Measurements from ENCODE around the gene NRXN3. TPM values are rescaled to one million over a fixed set of nuclear protein-coding genes. Genes with fewer than 3 reads are reported as not detected.

The NRXN3 gene
- total and polyA plus RNA-seq, 2 of the 4 experiments (the other 2 are of a cell fraction), result 4.8 to 25.1 TPM

DNA sequence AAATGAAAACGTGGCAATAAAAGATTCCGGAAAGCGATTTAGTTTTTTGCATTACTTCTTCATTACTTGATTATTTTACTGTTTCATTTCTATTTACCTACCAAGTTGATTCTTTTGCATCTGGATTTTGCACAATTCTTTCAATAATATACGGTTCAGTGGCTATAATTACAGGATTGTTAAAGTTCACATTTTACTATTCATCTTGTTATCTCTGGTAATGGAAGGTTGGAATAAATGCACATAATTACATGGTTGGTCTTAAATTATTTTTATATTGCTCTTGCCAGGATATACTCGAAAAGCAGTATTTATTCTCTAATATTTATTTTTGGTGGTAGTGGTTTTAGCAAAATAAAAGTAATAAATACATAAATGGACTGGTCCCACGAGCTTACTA, 1203.3 kb downstream of the NRXN3 start (continued):
- TF ChIP-seq, protein P1, sequence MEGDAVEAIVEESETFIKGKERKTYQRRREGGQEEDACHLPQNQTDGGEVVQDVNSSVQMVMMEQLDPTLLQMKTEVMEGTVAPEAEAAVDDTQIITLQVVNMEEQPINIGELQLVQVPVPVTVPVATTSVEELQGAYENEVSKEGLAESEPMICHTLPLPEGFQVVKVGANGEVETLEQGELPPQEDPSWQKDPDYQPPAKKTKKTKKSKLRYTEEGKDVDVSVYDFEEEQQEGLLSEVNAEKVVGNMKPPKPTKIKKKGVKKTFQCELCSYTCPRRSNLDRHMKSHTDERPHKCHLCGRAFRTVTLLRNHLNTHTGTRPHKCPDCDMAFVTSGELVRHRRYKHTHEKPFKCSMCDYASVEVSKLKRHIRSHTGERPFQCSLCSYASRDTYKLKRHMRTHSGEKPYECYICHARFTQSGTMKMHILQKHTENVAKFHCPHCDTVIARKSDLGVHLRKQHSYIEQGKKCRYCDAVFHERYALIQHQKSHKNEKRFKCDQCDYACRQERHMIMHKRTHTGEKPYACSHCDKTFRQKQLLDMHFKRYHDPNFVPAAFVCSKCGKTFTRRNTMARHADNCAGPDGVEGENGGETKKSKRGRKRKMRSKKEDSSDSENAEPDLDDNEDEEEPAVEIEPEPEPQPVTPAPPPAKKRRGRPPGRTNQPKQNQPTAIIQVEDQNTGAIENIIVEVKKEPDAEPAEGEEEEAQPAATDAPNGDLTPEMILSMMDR (conservative IDR thresholded peaks at IDR 0.05; ENCODE audit: low read depth, low read length), result no peak
- TF ChIP-seq POLR2A (IDR thresholded peaks at IDR 0.05; ENCODE audit: low read depth, low read length) (no peak), CHD1 (IDR thresholded peaks at IDR 0.05; ENCODE audit: low read depth, low read length) (no peak), CEBPB (IDR thresholded peaks at IDR 0.05; ENCODE audit: low read depth, low read length) (no peak)

DNA sequence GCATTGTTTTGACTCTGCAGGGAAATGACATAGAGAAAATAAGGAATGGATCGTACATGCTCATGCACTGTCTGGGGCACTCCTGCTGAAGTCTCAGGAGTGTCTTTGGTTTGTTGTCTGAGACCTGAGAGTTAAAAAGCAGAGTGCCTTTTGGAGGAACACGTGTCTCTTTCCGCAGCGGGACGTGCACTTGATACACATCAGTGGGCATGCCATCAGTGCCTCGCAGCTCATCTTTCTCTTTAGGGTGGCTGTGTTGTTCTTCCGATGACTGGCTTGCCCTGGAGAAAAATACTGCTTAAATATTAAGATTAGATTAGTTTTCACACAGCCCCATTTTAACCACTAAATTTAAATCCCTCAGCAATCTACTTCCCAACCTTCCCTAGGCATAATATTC, 1205.2 kb downstream of the NRXN3 start:
- WGBS, 2 experiments (ENCODE audit: extremely low coverage in 2 of 2, insufficient read length in 1 of 2), result no CpG with 5 or more reads among the region's 7 CpGs
- DNase-seq, result no peak
- H3K27me3 ChIP-seq (ENCODE audit: control insufficient read depth, insufficient read depth, low read length), result no peaks in the 10 kb centered on the region
- H4K5ac ChIP-seq (ENCODE audit: low read depth, low read length), result no peak overlapping the region
- H2BK15ac ChIP-seq (ENCODE audit: low read depth, low read length), result no peak overlapping the region
- peaks cover 0 to 2% of the 10 kb centered on the region in 2 experiments; a peak in 1 of 4 replicates for H3K79me1 ChIP-seq (ENCODE audit: low read depth in 1 of 2, low read length in 2 of 2)
- no peaks in the 10 kb centered on the region for H4K20me1 ChIP-seq (ENCODE audit: insufficient read depth, low read length)
- H3K4me3 ChIP-seq (ENCODE audit: insufficient read depth, low read depth, low read length), result no peak overlapping the region
- BruUV-seq (replicated peaks), result no TSS peak
- H3K9me1 ChIP-seq (ENCODE audit: insufficient read depth, low read length), result 0 out of 2 replicates have a peak, but pooled peaks cover 3% of the 10 kb centered on the region
- H3K27ac ChIP-seq (ENCODE audit: insufficient read depth, low read length), result no peak overlapping the region
- no peak overlapping the region for H3K14ac ChIP-seq (replicated peaks; ENCODE audit: low read depth, low read length)
- no peaks in the 10 kb centered on the region for H3K4me1 ChIP-seq (ENCODE audit: control insufficient read depth, insufficient read depth, low read length)
- no peak overlapping the region for H3K18ac ChIP-seq (ENCODE audit: low read depth, low read length)
- no peak overlapping the region for H2AFZ ChIP-seq (replicated peaks; ENCODE audit: low read length, poor library complexity)
- no peaks in the 10 kb centered on the region for H3K9me3 ChIP-seq (ENCODE audit: control insufficient read depth, insufficient read depth, low read length)
- POLR2A ChIA-PET (ENCODE audit: unreplicated experiment), result no interaction called here
- no peak overlapping the region for H2AK9ac ChIP-seq (replicated peaks; ENCODE audit: low read depth, low read length, poor library complexity)
- dilution Hi-C loops (cut with HindIII; ENCODE audit: low sequenced_read_pairs, unreplicated experiment) (no loop called here), intact Hi-C loops (cut with micrococcal nuclease) (no loop called here), in situ Hi-C loops (cut with MboI; ENCODE audit: low sequenced_read_pairs) (no loop called here)
- H3K4ac ChIP-seq (ENCODE audit: low read depth, low read length), result no peak overlapping the region
- no peak overlapping the region for H3K56ac ChIP-seq (ENCODE audit: extremely low read depth, insufficient read depth, low read length)
- H2BK5ac ChIP-seq (ENCODE audit: low read depth, low read length, poor library complexity, severe bottlenecking), result no peak overlapping the region
- TF ChIP-seq, protein P2, sequence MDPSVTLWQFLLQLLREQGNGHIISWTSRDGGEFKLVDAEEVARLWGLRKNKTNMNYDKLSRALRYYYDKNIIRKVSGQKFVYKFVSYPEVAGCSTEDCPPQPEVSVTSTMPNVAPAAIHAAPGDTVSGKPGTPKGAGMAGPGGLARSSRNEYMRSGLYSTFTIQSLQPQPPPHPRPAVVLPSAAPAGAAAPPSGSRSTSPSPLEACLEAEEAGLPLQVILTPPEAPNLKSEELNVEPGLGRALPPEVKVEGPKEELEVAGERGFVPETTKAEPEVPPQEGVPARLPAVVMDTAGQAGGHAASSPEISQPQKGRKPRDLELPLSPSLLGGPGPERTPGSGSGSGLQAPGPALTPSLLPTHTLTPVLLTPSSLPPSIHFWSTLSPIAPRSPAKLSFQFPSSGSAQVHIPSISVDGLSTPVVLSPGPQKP (IDR thresholded peaks at IDR 0.05; ENCODE audit: borderline replicate concordance, low read depth, low read length), result no peak
- TF ChIP-seq, protein P1 (conservative IDR thresholded peaks at IDR 0.05; ENCODE audit: low read depth, low read length), result no peak
- TF ChIP-seq FOS (IDR thresholded peaks at IDR 0.05; ENCODE audit: low read depth, low read length), result no peak
- no peak for TF ChIP-seq CHD1 (IDR thresholded peaks at IDR 0.05; ENCODE audit: low read depth, low read length)
- no peak for TF ChIP-seq RAD21 (IDR thresholded peaks at IDR 0.05; ENCODE audit: low read length)
- TF ChIP-seq MAFK (IDR thresholded peaks at IDR 0.05; ENCODE audit: low read depth, low read length), result no peak
- H4K8ac ChIP-seq (ENCODE audit: low read depth in 2 of 2, low read length in 2 of 2), result no peak overlapping the region
- H2BK20ac ChIP-seq (ENCODE audit: low read depth, low read length), result no peak overlapping the region
- no peak overlapping the region for H3K23ac ChIP-seq (ENCODE audit: low read depth, low read length)
- no peak for ATAC-seq (ENCODE audit: low read depth)
- no peak overlapping the region for H2AK5ac ChIP-seq (ENCODE audit: low read depth, low read length)
- H3K4me2 ChIP-seq (ENCODE audit: low read depth, low read length), result no peak overlapping the region
- H3K9ac ChIP-seq (ENCODE audit: low read depth, low read length), result no peak overlapping the region
- H2BK120ac ChIP-seq (ENCODE audit: low read depth, low read length), result no peak overlapping the region
- H4K91ac ChIP-seq (ENCODE audit: insufficient read depth, low read depth, low read length), result no peak overlapping the region
- H3K36me3 ChIP-seq (ENCODE audit: control insufficient read depth, insufficient read depth, low read length), result no peaks in the 10 kb centered on the region
- CTCF ChIA-PET, result no interaction called here

Measured in IMR-90 (cell line).